Activated CD8-positive, alpha-beta memory T cell treated with anti-CD3 and anti-CD28 coated beads for 36 hours (primary cell): ENCODE data around the gene GPR183. TPM values are rescaled to one million over a fixed set of nuclear protein-coding genes. Genes with fewer than 3 reads are reported as not detected.

Experiments used
- CTCF ChIA-PET: fragments of 350-600 bp; sonication (Branson Sonifier 250); formaldehyde crosslinking; loops from one replicate; lab custom pipeline; 2021; ENCODE audit warnings: antibody characterized with exemption; lab: Charles Lee
- POLR2A ChIA-PET: fragments of 350-600 bp; sonication (Branson Sonifier 250); formaldehyde crosslinking; loops from one replicate; lab custom pipeline; 2021; ENCODE audit warnings: antibody characterized with exemption; lab: Charles Lee
- total RNA-seq, 2 experiments: library from RNA; stranded (reverse); gene quantifications; one replicate each; pipeline ENCODE4 v1.2.3, GENCODE V29; 2021

The GPR183 gene
- total RNA-seq, 2 experiments from 2014 or later, result 29.2 to 29.6 TPM

DNA sequence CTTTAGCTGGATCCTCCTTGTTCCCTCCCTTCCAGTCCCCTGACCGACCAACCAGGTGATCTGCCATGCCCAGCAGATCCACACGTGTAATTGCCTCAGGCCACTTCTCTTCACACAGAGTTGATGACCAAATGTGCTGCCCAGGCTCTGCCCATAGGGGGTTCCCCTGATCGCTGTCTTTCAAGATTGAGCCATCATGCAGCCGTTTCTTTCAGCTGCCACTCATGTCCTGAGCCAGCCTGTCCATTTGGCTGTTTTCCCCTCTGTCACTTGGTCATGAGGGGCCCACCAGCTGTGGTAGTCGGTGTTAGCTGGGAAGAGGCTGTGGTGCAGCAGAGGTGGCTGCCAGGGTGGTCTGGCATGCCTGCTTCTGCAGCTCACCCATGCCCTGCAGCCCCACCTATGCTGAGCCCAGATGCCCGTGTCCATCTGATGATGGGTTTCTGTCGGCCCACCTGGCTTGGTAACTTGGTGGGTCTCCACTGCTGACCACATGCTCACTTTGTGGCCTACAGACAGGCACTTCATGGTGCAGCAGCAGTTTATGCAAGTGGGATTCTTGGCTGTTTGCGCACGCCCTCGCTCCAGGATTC is 35.6 kb upstream of the GPR183 start:
- CTCF ChIA-PET, result interaction anchor here (1.2 to 1.6 kb wide), 2 partner anchors 9 to 10 kb away, joined by 4 read pairs; no protein-coding TSS in a partner anchor
- POLR2A ChIA-PET, result no interaction called here

DNA sequence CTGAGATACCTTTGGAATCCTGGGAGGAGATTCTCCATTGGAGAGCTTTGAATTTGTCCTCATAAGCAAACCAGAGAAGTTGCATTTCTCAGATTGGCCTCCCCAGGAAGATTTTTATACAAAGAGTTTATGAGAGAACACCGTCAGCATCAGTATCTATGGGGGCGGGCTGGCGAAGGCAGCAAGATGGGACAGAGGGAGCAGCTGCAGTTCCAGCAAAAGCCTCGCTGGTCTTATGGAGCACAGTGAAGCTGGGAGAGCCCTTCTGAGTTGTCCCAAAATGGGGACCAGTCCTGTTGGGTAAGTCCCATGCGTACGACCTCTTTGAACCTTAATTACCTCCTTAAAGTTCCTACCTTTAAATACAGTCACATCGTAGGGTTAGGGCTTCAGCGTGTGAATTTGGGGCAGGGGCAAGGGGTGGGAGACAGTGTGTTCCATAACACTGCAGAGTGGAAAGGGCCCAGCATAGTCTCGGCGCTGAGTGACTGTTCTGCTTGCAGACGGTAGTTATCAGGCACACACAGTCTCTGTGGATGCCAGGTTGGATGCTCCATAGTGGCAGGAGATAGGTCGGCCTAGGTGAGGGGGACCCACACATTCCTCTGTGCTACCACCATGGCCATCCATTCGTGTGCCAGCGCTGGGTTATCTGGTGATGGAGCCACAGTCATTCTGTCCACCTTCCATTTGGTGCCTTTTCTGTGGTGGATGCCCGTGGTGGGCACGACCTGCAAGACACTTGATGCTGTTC is 34.9 kb upstream of the GPR183 start:
- ChIA-PET CTCF (interaction anchor here (0.9 to 1.6 kb wide), 3 partner anchors 8 to 28 kb away, joined by 3 to 6 read pairs (median 4); no protein-coding TSS in a partner anchor), POLR2A (no interaction called here)

- POLR2A ChIA-PET, result no interaction called here
- CTCF ChIA-PET, result interaction anchor here (1.6 kb wide), 1 partner anchor 26 kb away, joined by 3 read pairs; no protein-coding TSS in a partner anchor
Observed at GRCh38 chr13:99340638-99341037, 33.4 kb upstream of the GPR183 start.

- POLR2A ChIA-PET, result no interaction called here
- CTCF ChIA-PET, result interaction anchor here (1.2 kb wide), 2 partner anchors 8 to 43 kb away, joined by 3 read pairs; no protein-coding TSS in a partner anchor
Observed at GRCh38 chr13:99339736-99340397, 32.7 kb upstream of the GPR183 start.

- CTCF ChIA-PET, result interaction anchor here (1.2 kb wide), 2 partner anchors 9 to 43 kb away, joined by 3 read pairs; no protein-coding TSS in a partner anchor
- POLR2A ChIA-PET, result no interaction called here
Observed at GRCh38 chr13:99339230-99339721, 32.1 kb upstream of the GPR183 start.

DNA sequence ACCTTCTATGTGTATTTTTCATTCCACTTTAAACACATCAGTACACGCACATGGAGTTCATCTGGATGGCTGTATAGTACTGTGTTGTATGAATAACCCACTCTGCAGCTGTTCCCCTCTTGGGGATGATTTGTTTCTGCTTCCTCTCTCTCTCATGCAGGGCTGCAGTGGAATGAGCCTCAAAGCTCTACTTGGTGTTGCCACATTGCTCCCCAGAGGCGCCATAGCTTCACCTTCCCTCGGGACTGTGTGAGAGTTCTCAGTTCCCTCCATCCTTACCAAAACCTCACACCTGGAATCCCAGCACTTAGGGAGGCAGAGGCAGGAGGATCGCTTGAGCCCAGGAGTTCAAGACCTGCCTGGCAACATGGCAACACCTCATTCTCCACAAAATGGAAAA is 28.4 kb upstream of the GPR183 start:
- POLR2A ChIA-PET, result no interaction called here

GRCh38 chr13:99335087-99335486 is 27.9 kb upstream of the GPR183 start:
- ChIA-PET POLR2A (no interaction called here), CTCF (interaction anchor here (1.3 to 1.8 kb wide), 4 partner anchors 8 to 69 kb away, joined by 4 to 6 read pairs (median 4); no protein-coding TSS in a partner anchor)

More for the DNA sequence above, 28.4 kb upstream of the GPR183 start:
- CTCF ChIA-PET, result interaction anchor here (1.6 to 1.8 kb wide), 2 partner anchors 9 to 66 kb away, joined by 4 to 6 read pairs; no protein-coding TSS in a partner anchor

DNA sequence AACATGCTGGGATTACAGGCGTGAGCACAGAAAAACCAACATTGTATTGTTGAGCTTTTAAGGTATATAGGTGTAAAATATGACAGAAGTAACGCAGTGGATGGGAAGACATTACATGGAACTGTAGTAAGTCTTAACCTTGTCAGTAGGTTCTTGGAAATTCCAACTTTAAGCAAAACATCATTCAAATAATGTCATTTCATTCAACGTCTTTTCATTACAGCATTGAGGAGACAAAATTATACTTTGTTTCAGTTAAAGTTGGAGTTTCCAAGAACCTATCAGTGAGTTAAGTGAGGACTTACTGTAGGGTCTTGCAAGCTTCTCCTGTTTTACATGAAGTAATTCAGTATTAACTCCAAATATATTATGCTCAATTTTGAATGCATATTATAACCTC is 27.0 kb upstream of the GPR183 start:
- POLR2A ChIA-PET, result no interaction called here
- CTCF ChIA-PET, result interaction anchor here (0.6 to 1.8 kb wide), 4 partner anchors 9 to 159 kb away, joined by 3 to 6 read pairs (median 4); no protein-coding TSS in a partner anchor

DNA sequence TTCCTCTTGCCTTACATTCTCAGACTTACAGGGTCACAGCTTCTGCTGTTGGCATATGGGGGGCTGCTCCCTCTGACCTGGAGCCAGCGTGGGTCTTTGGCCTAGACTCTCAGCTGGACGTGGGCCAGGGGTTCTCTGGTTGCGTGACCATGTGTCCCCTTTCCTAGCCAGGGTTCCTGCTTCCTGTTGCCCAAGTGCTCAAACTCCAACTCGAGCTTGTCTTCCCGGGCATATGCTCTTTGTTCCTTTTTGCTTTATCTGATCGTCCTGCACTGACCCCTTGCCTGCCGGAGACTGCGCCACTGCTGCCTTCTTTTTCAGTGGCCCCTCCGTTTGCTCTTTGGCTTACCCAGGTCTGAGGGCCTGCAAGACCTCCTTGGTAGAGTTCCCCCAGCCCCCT is 25.3 kb upstream of the GPR183 start:
- POLR2A ChIA-PET, result interaction anchor here (0.6 kb wide), 1 partner anchor 110 kb away, joined by 3 read pairs; no protein-coding TSS in a partner anchor
- CTCF ChIA-PET, result no interaction called here

GRCh38 chr13:99331881-99332293 is 24.7 kb upstream of the GPR183 start:
- POLR2A ChIA-PET, result no interaction called here

GRCh38 chr13:99330942-99331341 is 23.7 kb upstream of the GPR183 start:
- ChIA-PET CTCF (interaction anchor here (1.0 kb wide), 1 partner anchor 27 kb away, joined by 3 read pairs; no protein-coding TSS in a partner anchor), POLR2A (no interaction called here)

More at GRCh38 chr13:99331881-99332293, 24.7 kb upstream of the GPR183 start:
- CTCF ChIA-PET, result no interaction called here

DNA sequence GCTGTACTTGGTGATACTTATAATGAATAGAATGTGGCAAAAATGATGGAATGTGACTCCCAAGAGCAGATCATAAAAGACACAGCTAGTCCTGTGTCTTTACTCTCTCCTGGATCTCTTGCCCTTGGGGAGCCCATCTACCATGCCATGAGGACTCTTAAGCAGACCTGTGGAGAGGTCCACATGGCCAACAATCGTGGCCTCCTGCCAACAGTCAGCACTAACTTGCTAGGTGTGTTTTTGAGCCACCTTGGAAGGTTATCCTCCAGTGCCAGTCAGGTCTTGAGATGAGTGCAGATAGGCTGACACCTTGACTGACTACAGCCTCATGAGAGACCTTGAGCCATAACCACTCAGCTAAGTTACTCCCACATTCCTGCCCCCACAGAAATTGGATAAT is 22.3 kb upstream of the GPR183 start:
- ChIA-PET POLR2A (no interaction called here), CTCF (interaction anchor here (0.7 to 2.8 kb wide), 4 partner anchors 19 to 153 kb away, joined by 3 to 10 read pairs (median 4); no protein-coding TSS in a partner anchor)

DNA sequence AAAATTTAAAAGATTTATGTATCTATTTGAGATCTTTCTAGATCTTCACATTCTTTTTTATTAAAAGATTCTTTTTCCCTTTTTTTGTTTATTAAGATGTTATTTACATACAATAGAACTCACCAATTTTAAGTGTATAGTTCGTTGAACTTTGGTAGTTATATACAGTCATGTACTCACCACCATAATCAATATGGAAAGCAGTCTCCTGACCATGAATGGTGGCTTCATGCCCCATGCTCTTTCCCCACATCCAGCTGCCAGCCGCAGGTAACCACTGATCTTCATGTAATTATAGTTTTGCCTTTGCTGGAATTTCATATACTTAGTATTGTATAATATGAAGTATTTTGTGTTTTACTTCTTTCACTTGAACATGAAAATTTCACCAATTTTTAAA is 20.6 kb upstream of the GPR183 start:
- CTCF ChIA-PET, result interaction anchor here (2.8 kb wide), 1 partner anchor 109 kb away, joined by 10 read pairs; no protein-coding TSS in a partner anchor
- POLR2A ChIA-PET, result no interaction called here

DNA sequence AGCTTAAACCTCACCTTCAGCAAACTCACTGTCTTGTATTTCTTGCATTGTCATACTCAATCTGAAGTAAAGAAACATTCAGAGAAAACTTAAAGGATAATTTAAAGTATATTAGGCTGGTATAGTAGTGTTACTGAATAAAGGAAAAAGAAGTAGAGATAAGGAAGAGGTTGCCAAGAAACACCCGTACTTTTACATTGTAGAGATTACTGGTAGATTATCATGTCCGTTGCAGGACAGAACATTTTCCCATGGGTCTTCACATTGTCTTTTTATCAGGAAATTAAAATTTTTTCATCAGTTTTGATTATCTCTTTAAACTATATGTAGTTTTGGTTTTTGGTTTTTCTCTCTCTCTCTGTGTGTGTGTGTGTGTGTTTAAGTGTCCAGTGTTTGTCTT is 19.9 kb upstream of the GPR183 start:
- POLR2A ChIA-PET, result no interaction called here
- CTCF ChIA-PET, result no interaction called here

GRCh38 chr13:99326012-99326411 is 18.8 kb upstream of the GPR183 start:
- POLR2A ChIA-PET, result interaction anchor here (1.2 to 1.4 kb wide), 2 partner anchors 26 to 109 kb away, joined by 4 to 7 read pairs; no protein-coding TSS in a partner anchor
- CTCF ChIA-PET, result interaction anchor here (1.3 kb wide), 2 partner anchors 26 to 55 kb away, joined by 3 to 7 read pairs; no protein-coding TSS in a partner anchor

DNA sequence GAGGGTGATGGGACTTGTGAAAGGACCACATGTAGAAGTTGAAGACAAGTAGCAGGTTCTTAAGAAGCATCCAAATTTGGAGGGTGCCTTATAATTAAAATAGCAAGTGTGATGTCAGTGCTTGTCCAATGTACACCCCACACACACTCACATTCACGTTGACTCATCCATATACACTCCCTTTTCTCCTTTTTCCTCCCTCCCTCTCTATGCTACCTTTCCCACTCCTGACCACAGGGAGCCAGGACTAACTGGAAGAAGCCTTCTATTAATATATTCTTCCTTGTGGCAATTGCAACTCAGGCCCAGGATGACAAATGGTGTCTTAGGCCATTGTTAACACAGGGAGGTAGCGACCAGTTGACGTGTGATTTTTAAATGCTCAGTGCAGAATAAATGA is 16.3 kb upstream of the GPR183 start:
- CTCF ChIA-PET, result interaction anchor here (0.9 to 1.6 kb wide), 2 partner anchors 11 to 29 kb away, joined by 3 to 5 read pairs; no protein-coding TSS in a partner anchor
- POLR2A ChIA-PET, result no interaction called here

DNA sequence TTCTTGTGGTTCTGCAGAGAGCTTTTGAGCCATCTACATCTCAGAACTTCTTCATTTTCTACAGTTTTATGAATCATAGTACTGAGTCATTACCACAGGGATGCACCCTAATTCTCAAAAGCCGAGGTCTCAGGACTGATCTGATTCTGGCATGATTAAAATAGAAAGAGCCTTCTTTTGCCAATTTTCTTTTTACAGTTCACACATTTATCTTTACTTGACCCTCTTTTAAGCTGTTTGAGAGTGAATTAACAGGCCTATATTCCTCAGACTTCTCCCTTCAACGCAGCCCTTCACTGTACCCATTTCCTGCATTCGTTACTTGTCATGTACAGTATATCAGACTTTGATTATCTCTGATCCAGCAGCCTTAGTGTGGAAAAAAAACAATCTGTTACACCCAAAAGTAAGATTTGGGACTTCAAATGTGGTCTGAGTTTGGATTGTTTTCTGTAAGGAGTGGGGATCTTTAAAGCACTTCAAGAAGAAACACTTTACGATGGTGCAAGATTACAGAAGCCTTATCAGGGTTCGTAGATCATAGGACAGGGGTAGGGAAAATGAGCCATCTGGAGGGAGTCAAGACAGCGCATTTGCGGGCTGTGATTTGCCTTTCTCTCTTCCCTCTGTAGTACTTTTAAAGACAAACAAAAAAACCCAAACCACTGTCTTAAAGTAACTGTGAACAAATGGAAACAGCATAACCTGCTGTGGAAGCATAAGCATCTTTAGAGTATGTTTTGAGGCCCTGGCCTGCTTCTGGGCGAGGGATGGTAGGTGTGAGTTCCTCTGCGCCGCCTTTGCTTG is 15.3 kb upstream of the GPR183 start:
- CTCF ChIA-PET, result interaction anchor here (0.9 to 2.2 kb wide), 6 partner anchors 10 to 114 kb away, joined by 3 to 7 read pairs (median 5); partner anchors contain the start of gene GPR183

GRCh38 chr13:99321709-99322108 is 14.5 kb upstream of the GPR183 start:
- POLR2A ChIA-PET, result interaction anchor here (0.9 to 1.6 kb wide), 2 partner anchors 19 to 30 kb away, joined by 4 to 14 read pairs; no protein-coding TSS in a partner anchor
- CTCF ChIA-PET, result interaction anchor here (0.8 to 2.2 kb wide), 8 partner anchors 9 to 115 kb away, joined by 3 to 7 read pairs (median 5); partner anchors contain the start of gene GPR183

More for the DNA sequence above, 15.3 kb upstream of the GPR183 start:
- POLR2A ChIA-PET, result interaction anchor here (0.9 to 1.6 kb wide), 2 partner anchors 14 to 30 kb away, joined by 3 to 14 read pairs; no protein-coding TSS in a partner anchor
